Sigmoid colon (tissue), 4 donors: ENCODE results near the gene MSX2.

Experiments
- CTCF ChIP-seq, 4 experiments: fragments of 450-650 bp in 3 of 4; fragments of 200-600 bp in 1 of 4; IDR thresholded peaks; one replicate each; pipeline ENCODE4 v1.5.1; 2016 to 2019; ENCODE audit warnings: antibody characterized with exemption in 4 of 4, mild to moderate bottlenecking in 3 of 4, moderate library complexity in 2 of 4
- EP300 ChIP-seq, 4 donors: sonication (generic); formaldehyde crosslinking; IDR thresholded peaks; one replicate each; pipeline ENCODE4 v1.6.1; 2017; ENCODE audit warnings: antibody characterized with exemption in 4 of 4
- POLR2A ChIP-seq, 2 donors: fragments of 450-650 bp; IDR thresholded peaks; one replicate each; pipeline ENCODE4 v1.6.1; 2016; ENCODE audit warnings: antibody characterized with exemption in 2 of 2, mild to moderate bottlenecking in 2 of 2, moderate library complexity in 2 of 2
- POLR2AphosphoS5 ChIP-seq, 4 donors: sonication (generic); formaldehyde crosslinking; IDR thresholded peaks; one replicate each; pipeline ENCODE4 v1.6.1; 2017; ENCODE audit warnings: antibody characterized with exemption in 4 of 4

GRCh38 chr5:174694611-174695010, 29.8 kb upstream of the MSX2 start:
- TF ChIP-seq CTCF (IDR thresholded peaks at IDR 0.05) = no peak
- TF ChIP-seq POLR2A (IDR thresholded peaks at IDR 0.05) = no peak
- TF ChIP-seq EP300 (IDR thresholded peaks at IDR 0.05) = no peak
- TF ChIP-seq POLR2AphosphoS5 (IDR thresholded peaks at IDR 0.05) = no peak
